GM12878 (cell line): ENCODE data around the gene KCTD2. TPM values are rescaled to one million over a fixed set of nuclear protein-coding genes. Genes with fewer than 3 reads are reported as not detected.

Experiments used
- ATAC-seq: fragments of 200-7000 bp; cut with Tn5 transposase; 3 replicates; pipeline ENCODE4 v1.9.1; 2020; ENCODE audit warnings: mild to moderate bottlenecking, moderate library complexity
- BruUV-seq: library from RNA; stranded (reverse); fragments of 400-500 nt; replicated peaks from 2 replicates; lab custom pipeline; 2021; lab: Mats Ljungman, UMichigan
- CTCF ChIA-PET: fragments of 300-600 bp; sonication (Branson Sonifier 250); formaldehyde crosslinking; extraction: SDS; loops from one replicate; lab custom pipeline; 2021; ENCODE audit warnings: inconsistent platforms; lab: Yijun Ruan, JAX
- POLR2A ChIA-PET: fragments of 350-600 bp; formaldehyde crosslinking; extraction: SDS; loops from one replicate; lab custom pipeline; 2021; ENCODE audit warnings: inconsistent platforms; lab: Charles Lee
- RAD21 ChIA-PET: fragments of 300-600 bp; sonication (Branson Sonifier 250); formaldehyde crosslinking; loops from one replicate; lab custom pipeline; 2023; ENCODE audit warnings: antibody characterized with exemption; ENCODE audit not compliant: unreplicated experiment; lab: Charles Lee
- SMC1A ChIA-PET: fragments of 300-600 bp; sonication (Branson Sonifier 250); formaldehyde crosslinking; loops from one replicate; lab custom pipeline; 2023; ENCODE audit not compliant: unreplicated experiment, uncharacterized antibody; lab: Charles Lee
- DNase-seq: peaks from one replicate; pipeline ENCODE4 v3.0.0-alpha.2; 2011; ENCODE audit warnings: low read depth, low spot score
- FAIRE-seq: peaks from 3 replicates; lab custom pipeline; 2011; peaks lifted over from hg19 to GRCh38; lab: Jason Lieb, UNC
- H2AFZ ChIP-seq: 2 replicates; pipeline ENCODE4 v1.6.0; 2011; ENCODE audit warnings: low read depth, low read length, control low read depth; ENCODE audit not compliant: control insufficient read depth
- H3K27ac ChIP-seq: 2 replicates; pipeline ENCODE4 v1.5.1; 2011; ENCODE audit warnings: control low read depth; ENCODE audit not compliant: control insufficient read depth, insufficient read depth
- H3K27me3 ChIP-seq, 2 experiments: replicated peaks in 1 of 2; 2 replicates each; pipeline versions ENCODE4 v1.6.0 to v1.6.1; 2011; ENCODE audit warnings: low read length in 1 of 2; ENCODE audit not compliant: control insufficient read depth in 2 of 2, insufficient read depth in 2 of 2
- H3K36me3 ChIP-seq, 2 experiments: 2 replicates each; pipeline ENCODE4 v1.5.1; 2011; ENCODE audit warnings: low read length in 1 of 2; ENCODE audit not compliant: control insufficient read depth in 2 of 2, insufficient read depth in 2 of 2
- H3K4me1 ChIP-seq: 2 replicates; pipeline ENCODE4 v1.6.1; 2011; ENCODE audit warnings: mild to moderate bottlenecking, low read length, moderate library complexity, mixed read lengths; ENCODE audit not compliant: control insufficient read depth, insufficient read depth
- H3K4me2 ChIP-seq: 2 replicates; pipeline ENCODE4 v1.6.0; 2011; ENCODE audit warnings: control low read depth; ENCODE audit not compliant: control insufficient read depth, insufficient read depth
- H3K4me3 ChIP-seq: fragments of 200-600 bp; sonication (generic); 2 replicates; pipeline ENCODE4 v1.5.1; 2016
- H3K79me2 ChIP-seq: 2 replicates; pipeline ENCODE4 v1.6.0; 2011; ENCODE audit warnings: low read length; ENCODE audit not compliant: control insufficient read depth, insufficient read depth
- H3K9ac ChIP-seq: 2 replicates; pipeline ENCODE4 v1.8.0; 2011; ENCODE audit warnings: low read length, control low read depth, mixed read lengths; ENCODE audit not compliant: control insufficient read depth, insufficient read depth
- H3K9me3 ChIP-seq: replicated peaks from 3 replicates; pipeline ENCODE4 v1.5.1; 2011; ENCODE audit warnings: mild to moderate bottlenecking, low read length; ENCODE audit not compliant: control insufficient read depth, insufficient read depth
- H4K20me1 ChIP-seq: 2 replicates; pipeline ENCODE4 v1.6.0; 2011; ENCODE audit not compliant: control insufficient read depth, insufficient read depth
- FOXK2 ChIP-seq: fragments of 450-650 bp; IDR thresholded peaks from 2 replicates; pipeline ENCODE4 v1.6.1; 2017; ENCODE audit warnings: mild to moderate bottlenecking, moderate library complexity
- RAD21 ChIP-seq: IDR thresholded peaks from 2 replicates; pipeline ENCODE4 v1.6.1; 2011; ENCODE audit warnings: mild to moderate bottlenecking, low read depth, low read length, moderate library complexity; ENCODE audit not compliant: insufficient read depth
- SMAD1 ChIP-seq: fragments of 450-650 bp; IDR thresholded peaks from 2 replicates; pipeline ENCODE4 v1.6.1; 2018; ENCODE audit warnings: mild to moderate bottlenecking, low read depth; ENCODE audit not compliant: partially characterized antibody
- SMC3 ChIP-seq: IDR thresholded peaks from 2 replicates; pipeline ENCODE4 v1.6.1; 2011; ENCODE audit warnings: low read length, improper control_type of control experiment, borderline replicate concordance
- SUZ12 ChIP-seq: fragments of 200-600 bp; sonication (generic); IDR thresholded peaks from one replicate; pipeline ENCODE4 v1.6.1; 2018; ENCODE audit warnings: antibody characterized with exemption, mild to moderate bottlenecking; ENCODE audit not compliant: unreplicated experiment
- TCF12 ChIP-seq: IDR thresholded peaks from 2 replicates; pipeline ENCODE4 v1.6.1; 2011; ENCODE audit warnings: low read depth, mild to moderate bottlenecking, low read length
- TCF3 ChIP-seq: IDR thresholded peaks from 2 replicates; pipeline ENCODE4 v1.6.1; 2012; ENCODE audit warnings: low read depth, mild to moderate bottlenecking, low read length, borderline replicate concordance; ENCODE audit not compliant: insufficient read depth
- WGBS: methylation state at CpG from one replicate; pipeline ENCODE4 v1.1.6; 2016; ENCODE audit warnings: low lambda C conversion rate; ENCODE audit not compliant: insufficient replicate concordance, insufficient coverage; ENCODE audit errors: missing lambda C conversion rate; 5-methylcytosine and 5-hydroxymethylcytosine counted together
- in situ Hi-C: fragments of 300-500 bp; cut with MboI; formaldehyde crosslinking; loops from 9 replicates; pipeline ENCODE4 v1.14.3; 2018; ENCODE audit warnings: mixed read lengths
- intact Hi-C: fragments of 100-400 bp; cut with micrococcal nuclease; formaldehyde crosslinking; loops from one replicate; pipeline ENCODE4 v1.14.2; 2022; ENCODE audit not compliant: unreplicated experiment
- polyA plus RNA-seq, 11 experiments: library from polyadenylated mRNA; depleted of rRNA in 4 of 11; unstranded in 6 of 11; stranded (reverse) in 5 of 11; fragments of >200 nt; fragmentation: Nextera tagmentation in 4 of 11; fragmentation: Illumina TruSeq in 1 of 11; extraction: Ambion mirVana in 4 of 11; extraction: Trizol in 1 of 11; gene quantifications; 1 replicate in 1 of 11; 2 replicates in 10 of 11; pipeline versions ENCODE4 v1.2.1 to v1.2.3, GENCODE V29; 2011 to 2016; ENCODE audit warnings: inconsistent platforms in 2 of 11, missing spikeins in 2 of 11, low read depth in 1 of 11
- total RNA-seq, 4 experiments: library from RNA; depleted of rRNA in 3 of 4; stranded (reverse); fragments of >200 nt in 3 of 4; fragmentation: Illumina TruSeq in 1 of 4; extraction: Trizol in 1 of 4; gene quantifications; 2 replicates each; pipeline versions ENCODE4 v1.2.1 to v1.2.3, GENCODE V29; 2013 to 2021
- TF ChIP-seq, protein P1 (sequence below): fragments of 450-650 bp; IDR thresholded peaks from 2 replicates; pipeline ENCODE4 v1.6.1; 2014; ENCODE audit warnings: mild to moderate bottlenecking
- TF ChIP-seq, protein P2 (sequence below), 3 experiments: IDR thresholded peaks in 2 of 3; conservative IDR thresholded peaks in 1 of 3; 2 replicates each; pipeline ENCODE4 v1.5.1; 2011; ENCODE audit warnings: low read depth in 3 of 3, low read length in 3 of 3, mild to moderate bottlenecking in 3 of 3, control low read depth in 2 of 3, moderate library complexity in 2 of 3, inconsistent platforms in 1 of 3, mixed read lengths in 1 of 3; ENCODE audit not compliant: control insufficient read depth in 2 of 3, insufficient read depth in 1 of 3; ENCODE audit errors: extremely low read depth in 1 of 3

KCTD2 gene
- total and polyA plus RNA-seq, 10 of the 15 experiments (the other 5 are each of a cell fraction or from before 2014, with no cell fraction given), result 1.5 to 27.5 (median 13.7) TPM

DNA sequence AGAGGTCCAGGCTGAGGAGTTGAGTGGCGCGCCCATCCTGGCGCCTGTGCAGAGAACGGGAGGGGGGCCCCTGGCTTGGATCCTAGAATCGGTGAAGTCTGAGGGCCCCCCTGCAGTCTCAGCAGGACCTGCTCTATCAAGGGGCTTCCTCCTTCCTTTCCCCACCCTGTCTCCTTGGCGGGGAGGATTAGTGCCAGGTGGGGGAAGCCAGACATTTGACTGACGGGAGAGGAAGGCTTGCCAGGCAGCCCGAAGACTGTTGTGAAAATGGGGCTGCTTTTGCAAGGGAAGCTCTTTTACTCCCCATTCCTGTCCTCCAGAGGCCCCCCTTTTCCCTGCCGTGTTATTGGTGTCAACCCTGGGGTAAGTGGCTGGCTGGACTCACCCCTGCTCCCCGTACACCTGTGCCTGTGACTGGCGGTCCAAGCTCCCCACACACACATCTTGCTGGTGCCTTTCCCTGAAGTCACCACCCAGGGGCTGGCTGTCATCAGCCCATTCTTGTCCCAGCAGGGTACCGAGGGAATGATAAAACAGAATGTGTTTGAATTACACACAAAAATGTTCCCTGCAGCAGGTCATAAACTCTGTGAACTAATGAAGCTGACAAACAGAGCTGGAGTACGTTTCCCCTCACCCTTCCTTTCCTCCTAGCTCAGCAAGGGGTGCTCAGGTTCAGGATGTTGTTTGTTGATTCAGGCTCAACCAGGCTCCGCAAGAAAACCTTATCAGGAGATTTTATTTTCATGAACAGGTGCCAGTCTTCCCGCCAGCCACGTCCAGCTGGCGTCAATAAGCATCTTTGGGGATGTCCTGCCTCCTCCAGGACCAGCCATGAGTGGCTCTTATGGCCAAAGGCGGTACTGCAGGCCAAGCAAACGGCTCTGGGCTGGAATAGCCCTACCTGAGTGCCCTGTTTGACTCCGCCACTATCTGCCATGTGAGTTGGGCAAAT is 58.4 kb downstream of the KCTD2 start:
- TF ChIP-seq, protein P1, sequence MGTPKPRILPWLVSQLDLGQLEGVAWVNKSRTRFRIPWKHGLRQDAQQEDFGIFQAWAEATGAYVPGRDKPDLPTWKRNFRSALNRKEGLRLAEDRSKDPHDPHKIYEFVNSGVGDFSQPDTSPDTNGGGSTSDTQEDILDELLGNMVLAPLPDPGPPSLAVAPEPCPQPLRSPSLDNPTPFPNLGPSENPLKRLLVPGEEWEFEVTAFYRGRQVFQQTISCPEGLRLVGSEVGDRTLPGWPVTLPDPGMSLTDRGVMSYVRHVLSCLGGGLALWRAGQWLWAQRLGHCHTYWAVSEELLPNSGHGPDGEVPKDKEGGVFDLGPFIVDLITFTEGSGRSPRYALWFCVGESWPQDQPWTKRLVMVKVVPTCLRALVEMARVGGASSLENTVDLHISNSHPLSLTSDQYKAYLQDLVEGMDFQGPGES, result no peak
- TF ChIP-seq SUZ12, result no peak
- 0 out of 2 replicates have a peak, but pooled peaks have one; percentile 29 for TF ChIP-seq TCF12
- no peak for TF ChIP-seq FOXK2
- no peak for TF ChIP-seq SMAD1
- TF ChIP-seq RAD21, result peak; percentile 39
- TF ChIP-seq TCF3, result no peak
- TF ChIP-seq, protein P2, sequence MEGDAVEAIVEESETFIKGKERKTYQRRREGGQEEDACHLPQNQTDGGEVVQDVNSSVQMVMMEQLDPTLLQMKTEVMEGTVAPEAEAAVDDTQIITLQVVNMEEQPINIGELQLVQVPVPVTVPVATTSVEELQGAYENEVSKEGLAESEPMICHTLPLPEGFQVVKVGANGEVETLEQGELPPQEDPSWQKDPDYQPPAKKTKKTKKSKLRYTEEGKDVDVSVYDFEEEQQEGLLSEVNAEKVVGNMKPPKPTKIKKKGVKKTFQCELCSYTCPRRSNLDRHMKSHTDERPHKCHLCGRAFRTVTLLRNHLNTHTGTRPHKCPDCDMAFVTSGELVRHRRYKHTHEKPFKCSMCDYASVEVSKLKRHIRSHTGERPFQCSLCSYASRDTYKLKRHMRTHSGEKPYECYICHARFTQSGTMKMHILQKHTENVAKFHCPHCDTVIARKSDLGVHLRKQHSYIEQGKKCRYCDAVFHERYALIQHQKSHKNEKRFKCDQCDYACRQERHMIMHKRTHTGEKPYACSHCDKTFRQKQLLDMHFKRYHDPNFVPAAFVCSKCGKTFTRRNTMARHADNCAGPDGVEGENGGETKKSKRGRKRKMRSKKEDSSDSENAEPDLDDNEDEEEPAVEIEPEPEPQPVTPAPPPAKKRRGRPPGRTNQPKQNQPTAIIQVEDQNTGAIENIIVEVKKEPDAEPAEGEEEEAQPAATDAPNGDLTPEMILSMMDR (IDR thresholded peaks at IDR 0.05 in 2 of 3, conservative IDR thresholded peaks at IDR 0.05 in 1 of 3; ENCODE audit: control insufficient read depth in 2 of 3, extremely low read depth in 1 of 3, insufficient read depth in 1 of 3, low read depth in 3 of 3, low read length in 3 of 3), result peak; percentile 66 to 88 (median 77)
- peak; percentile 32; the same call in 1 of the 2 replicates for TF ChIP-seq SMC3
- peaks cover 12% of the 10 kb centered on the region; the same call in 1 of the 2 replicates for H3K4me1 ChIP-seq
- ChIA-PET CTCF (interaction anchor here (0.6 to 4.3 kb wide), 21 partner anchors 9 to 314 kb away, joined by 3 to 30 read pairs (median 5); partner anchors contain the start of gene MRPL58), RAD21 (interaction anchor here (0.9 to 1.9 kb wide), 9 partner anchors 9 to 144 kb away, joined by 3 to 9 read pairs (median 3); partner anchors contain the start of gene NT5C), POLR2A (interaction anchor here (0.6 to 1.6 kb wide), 4 partner anchors 12 to 99 kb away, joined by 3 to 4 read pairs (median 3); no protein-coding TSS in a partner anchor), SMC1A (interaction anchor here (0.7 to 1.8 kb wide), 9 partner anchors 9 to 148 kb away, joined by 3 to 7 read pairs (median 4); no protein-coding TSS in a partner anchor)
- H3K4me2 ChIP-seq, result no peak overlapping the region
- WGBS, result 49% methylated on average over 19 of the region's 20 CpGs
- no peaks in the 10 kb centered on the region for H3K9me3 ChIP-seq
- BruUV-seq, result no TSS peak
- peak; percentile 54 for FAIRE-seq
- no peak overlapping the region for H3K9ac ChIP-seq
- H3K27ac ChIP-seq, result no peak overlapping the region
- ATAC-seq, result peak; percentile 61
- H3K36me3 ChIP-seq, result no peaks in the 10 kb centered on the region
- peaks cover 3% of the 10 kb centered on the region for H3K79me2 ChIP-seq
- in situ Hi-C loops (no loop called here), intact Hi-C loops (no loop called here)
- no peak for DNase-seq
- no peaks in the 10 kb centered on the region for H4K20me1 ChIP-seq
- H3K27me3 ChIP-seq, result no peaks in the 10 kb centered on the region; a peak in 1 of 4 replicates
- H2AFZ ChIP-seq, result no peak overlapping the region
- H3K4me3 ChIP-seq, result no peak overlapping the region
